Measurements from ENCODE around the gene PSME3. TPM values are rescaled to one million over a fixed set of nuclear protein-coding genes. Genes with fewer than 3 reads are reported as not detected.
A peak's percentile ranks its signal among the peaks of the same experiment; 100 is the strongest.
"Not testable (repeated sequence)": the region's sequence is repeated elsewhere in the genome, so short reads cannot be mapped to it uniquely, and the experiment has no call there.

The PSME3 gene
- total RNA-seq, 1 donor from 2014 or later = 22.6 TPM

DNA sequence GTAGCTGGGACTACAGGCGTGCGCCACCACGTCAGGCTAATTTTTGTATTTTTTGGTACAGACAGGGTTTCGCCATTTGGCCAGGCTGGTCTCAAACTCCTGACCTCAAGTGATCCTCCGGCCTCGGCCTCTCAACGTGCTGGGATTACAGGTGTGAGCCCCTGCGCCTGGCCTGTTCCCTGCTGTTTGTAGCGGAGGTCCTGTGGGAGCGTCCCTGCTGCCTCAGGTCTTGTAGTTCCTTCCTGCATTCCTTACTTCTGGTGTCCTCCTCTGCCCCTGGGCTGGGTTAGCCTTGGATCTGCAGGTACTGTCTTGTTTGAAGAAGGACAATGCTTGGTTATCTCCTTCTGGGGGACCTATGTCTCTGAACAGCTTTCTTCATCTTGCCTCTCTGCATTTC, 43.8 kb downstream of the PSME3 start:
- DNase-seq (ENCODE audit: low spot score) = no peak

DNA sequence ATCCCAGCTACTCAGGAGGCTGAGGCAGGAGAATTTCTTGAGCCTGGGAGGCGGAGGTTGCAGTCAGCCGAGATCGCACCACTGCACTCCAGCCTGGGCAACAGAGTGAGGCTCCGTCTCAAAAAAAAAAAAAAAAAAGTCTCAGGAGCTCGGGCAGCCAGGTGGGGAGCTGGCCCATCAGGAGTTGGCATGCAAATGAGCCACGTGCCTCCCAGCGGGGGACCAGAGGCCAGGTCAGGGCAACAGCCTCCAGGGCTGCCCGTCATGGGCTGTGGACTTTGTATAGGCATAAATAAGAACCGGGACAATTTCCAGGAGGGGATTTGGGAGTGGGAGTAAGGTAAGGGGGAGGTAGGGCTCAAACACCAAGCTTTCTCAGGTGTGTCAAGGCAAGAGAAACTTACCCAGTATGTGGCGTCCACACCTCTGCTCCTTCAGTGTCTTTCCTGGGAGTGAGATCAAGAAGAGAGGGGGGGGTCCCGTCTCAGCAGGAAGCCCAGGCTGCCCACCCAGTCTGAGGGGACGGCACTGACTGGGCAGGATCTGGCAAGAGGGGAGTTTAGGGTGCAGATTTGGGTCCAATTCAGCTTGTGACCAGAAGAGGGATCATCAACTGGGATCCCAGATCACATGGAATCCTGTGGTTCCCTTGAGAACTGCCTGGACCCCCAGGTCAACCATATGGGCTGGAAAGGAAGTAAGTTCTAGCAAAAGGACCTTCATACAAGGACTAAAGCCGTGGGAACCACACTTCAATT, 45.1 kb downstream of the PSME3 start:
- no peak for DNase-seq (ENCODE audit: low spot score)

DNA sequence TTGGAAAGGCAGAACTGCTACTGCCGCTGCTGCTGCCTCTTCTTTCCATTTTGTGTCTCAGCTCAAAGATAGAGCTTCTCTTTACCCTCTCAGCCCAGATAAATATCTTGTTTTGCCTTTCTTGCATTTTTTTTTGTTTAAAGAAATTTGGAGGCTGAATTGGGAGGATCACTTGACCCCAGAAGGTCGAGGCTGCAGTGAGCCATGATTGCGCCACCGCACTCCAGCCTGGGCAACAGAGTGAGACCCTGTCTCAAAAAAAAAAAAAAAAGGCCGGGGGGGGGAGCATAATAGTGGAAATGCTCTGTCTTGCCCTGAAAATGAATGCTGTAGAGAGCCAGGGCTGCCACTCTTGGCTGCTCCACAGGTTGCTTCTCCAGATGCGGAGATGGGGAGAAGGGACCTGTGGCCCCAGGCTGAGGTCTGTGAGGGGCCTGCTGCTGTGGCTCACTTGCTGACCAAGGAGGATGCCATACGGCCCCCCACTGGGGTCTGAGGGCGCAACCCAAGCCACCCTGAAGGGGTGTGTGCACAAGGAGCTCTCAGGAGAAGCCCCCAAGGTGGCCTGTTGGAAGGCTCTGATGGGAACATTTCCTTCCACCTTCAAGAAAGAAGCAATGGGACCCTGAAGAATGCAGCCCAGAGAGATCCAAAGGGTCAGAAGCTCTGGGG, 45.9 kb downstream of the PSME3 start:
- no peak for DNase-seq (ENCODE audit: low spot score)

DNA sequence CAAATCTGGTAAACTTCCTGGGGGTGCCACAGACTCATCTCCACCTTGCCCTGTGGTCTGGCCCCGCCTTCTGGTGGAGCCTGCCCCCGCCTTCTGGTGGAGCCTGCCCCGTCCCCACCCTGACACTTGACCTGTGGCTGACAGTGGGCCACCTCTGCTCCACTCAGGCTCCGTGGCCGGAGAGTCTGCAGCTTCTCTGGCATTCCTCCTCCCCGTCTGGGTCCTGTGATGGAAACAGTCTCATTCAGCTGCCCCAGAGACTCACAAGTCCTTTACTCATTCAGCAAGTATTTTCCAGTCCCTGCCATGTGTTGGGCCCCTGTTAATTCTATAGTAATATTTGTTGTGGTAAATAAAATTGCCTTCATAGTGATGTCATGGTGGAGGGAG, 46.4 kb downstream of the PSME3 start:
- no peak for DNase-seq (ENCODE audit: low spot score)

DNA sequence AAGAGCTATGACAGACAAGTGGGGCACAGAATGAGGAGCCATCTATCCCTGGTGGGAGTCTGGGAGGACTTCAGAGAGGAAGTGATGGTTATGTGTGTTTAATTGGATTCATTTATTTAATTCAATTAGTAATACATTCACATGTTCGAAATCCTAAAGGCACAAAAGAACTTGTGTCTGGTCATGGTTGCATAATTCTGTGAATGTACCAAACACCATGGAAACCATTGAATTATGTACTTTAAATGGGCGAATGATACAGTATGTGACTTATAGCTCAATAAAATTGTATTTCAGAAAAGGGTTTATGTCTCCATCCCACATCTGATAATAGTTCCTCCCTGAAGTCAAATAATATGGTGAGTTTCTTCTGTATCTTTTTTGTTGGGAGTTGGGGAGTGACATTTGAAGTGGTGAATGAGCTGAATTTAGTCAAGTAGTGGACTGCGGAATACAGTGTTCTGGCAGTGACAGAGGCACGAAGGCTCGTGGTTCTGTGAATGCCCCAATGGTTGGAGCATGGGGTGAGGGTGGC, 47.6 kb downstream of the PSME3 start:
- no peak for DNase-seq (ENCODE audit: low spot score)

DNA sequence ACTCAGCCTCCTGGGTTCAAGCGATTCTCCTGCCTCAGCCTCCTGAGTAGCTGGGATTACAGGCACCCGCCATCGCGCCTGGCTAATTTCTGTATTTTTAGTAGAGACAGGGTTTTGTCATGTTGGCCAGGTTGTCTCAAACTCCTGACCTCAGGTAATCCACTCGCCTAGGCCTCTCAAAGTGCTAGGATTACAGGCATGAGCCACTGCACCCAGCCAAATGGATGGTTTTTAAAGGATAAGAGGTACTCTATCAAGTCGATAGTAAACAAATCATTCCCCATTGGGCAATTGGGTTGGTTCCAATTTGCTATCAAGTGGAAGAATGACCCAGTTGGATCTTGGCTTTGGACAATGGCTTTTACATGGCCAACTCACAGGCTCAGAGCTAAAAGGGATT, 48.5 kb downstream of the PSME3 start:
- DNase-seq (ENCODE audit: low spot score) = not testable (repeated sequence)

DNA sequence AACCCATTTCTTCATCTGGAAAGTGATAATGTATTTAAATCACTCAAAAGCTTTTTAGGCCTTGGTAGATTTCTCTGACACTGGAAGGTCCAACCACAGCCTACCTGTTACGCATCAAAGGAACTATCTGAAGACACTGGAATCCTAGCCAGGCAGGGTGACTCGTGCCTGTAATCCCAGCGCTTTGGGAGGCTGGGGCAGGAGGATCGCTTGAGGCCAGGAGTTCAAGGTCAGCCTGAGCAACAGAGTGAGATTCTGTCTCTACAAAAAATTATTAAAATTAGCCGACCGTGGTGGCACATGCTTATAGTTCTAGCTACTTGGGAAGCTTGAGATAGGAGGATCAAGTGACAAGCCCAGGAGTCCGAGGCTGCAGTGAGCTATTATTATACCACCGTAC, 49.0 kb downstream of the PSME3 start:
- DNase-seq (ENCODE audit: low spot score) = no peak

DNA sequence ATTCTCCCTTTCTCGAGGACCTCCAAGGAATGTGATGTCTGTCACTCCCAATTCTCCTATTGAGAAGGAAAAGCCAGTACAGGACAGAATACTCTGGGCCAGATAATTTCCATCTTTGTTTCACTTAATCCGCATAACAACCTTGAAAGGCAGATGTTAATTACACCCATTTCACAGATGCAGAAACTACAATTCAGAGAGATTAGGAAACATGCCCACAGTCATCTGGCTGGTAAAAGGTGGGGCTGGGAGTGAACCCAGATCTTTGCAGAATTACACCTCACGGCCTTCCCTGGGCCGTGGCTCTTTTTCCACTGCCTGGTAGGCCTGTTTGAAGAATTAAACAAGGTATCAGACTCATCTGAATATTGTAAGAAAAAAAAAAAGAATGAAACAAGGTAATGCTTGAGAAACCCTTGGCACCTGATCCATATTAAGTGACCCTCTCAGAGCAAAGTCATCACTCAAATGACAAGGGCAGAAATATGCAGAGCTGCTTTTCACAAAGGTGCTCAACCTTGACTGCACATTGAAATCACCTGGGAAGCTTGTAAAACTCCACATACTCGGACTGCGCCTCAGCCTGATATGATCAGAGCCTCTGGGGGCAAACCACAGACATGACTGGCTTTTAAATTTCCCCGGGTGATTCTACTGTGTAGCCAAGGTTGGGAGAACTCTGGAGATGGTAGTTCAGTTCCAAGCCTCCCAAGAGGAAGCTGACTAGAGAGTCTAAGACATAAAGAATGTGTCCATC, 50.8 kb downstream of the PSME3 start:
- no peak for DNase-seq (ENCODE audit: low spot score)

DNA sequence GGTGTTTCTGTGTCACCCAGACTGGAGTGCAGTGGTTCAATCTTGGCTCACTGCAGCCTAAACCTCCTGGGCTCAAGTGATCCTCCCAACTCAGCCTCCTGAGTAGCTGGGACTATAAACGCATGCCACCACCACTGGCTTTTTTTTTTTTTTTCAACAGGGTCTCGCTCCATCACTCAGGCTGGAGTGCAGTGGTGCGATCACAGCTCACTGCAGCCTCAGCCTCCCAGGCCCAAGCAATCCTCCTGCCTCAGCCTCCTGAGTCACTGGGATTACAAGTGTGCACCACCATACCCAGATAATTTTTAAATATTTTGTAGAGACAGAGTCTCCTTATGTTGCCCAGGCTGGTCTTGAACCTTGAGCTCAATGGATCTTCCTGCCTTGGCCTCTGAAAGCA, 52.6 kb downstream of the PSME3 start:
- not testable (repeated sequence) for DNase-seq (ENCODE audit: low spot score)

DNA sequence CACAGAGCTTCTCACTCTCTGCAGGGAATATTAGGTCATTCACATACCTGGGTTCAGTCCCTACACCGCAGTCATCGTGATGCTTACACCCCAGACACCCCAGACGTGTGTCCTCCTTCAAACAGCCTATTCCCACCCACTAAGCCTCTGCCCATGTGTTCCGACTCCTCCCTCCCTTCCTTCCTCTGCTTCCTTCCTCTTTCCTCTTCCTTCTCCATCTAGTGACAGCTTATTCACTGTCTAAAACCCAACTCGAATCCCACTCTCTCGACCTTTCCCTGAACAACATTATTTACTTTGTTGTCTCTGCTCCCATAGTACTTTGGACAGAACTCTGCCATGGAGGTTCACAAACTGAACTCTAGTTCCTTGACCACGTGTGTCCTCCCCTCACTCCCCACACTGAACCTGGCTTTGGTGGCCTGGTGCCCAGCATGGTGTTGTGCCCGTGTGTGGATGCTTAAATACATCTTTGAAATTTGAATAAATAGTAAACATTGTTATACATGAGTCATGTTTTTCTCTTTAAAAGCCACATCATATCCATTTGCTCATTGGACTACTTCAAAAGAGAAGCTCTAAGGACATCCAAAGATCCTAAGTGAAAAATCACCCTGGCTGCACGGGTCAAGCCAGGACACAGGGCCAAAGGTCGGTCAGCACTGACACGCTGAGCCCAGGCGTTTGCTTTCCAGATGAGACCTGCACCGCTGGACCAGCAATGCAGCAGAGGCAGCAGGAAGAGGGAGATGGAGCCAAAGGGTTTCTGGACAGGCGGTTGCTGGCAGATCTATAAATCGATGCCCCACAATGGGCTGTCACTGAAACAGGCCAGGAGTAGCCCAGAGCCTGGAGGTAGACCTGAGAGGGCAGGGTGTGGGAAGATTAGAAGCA, 53.3 kb downstream of the PSME3 start:
- DNase-seq (ENCODE audit: low spot score) = no peak

DNA sequence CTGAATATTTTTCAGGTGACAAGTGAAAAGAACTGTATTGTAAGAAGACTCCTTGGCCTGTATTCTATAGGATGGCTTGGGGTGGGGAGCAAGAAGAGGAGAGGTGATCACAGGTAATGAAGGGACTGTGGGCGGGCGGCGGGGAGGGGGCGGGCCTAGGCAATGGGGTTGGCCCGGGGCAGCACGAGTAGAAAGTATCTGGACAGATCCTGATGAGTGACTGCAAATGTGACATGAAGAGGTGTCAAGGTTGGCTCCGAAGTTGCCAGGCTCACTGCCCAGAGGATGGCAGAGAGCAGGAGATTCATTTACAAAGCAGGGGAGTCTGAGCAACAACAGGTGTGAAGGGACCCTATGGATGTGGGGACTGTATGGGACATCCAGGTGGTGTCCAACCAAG, 56.6 kb downstream of the PSME3 start:
- no peak for DNase-seq (ENCODE audit: low spot score)

DNA sequence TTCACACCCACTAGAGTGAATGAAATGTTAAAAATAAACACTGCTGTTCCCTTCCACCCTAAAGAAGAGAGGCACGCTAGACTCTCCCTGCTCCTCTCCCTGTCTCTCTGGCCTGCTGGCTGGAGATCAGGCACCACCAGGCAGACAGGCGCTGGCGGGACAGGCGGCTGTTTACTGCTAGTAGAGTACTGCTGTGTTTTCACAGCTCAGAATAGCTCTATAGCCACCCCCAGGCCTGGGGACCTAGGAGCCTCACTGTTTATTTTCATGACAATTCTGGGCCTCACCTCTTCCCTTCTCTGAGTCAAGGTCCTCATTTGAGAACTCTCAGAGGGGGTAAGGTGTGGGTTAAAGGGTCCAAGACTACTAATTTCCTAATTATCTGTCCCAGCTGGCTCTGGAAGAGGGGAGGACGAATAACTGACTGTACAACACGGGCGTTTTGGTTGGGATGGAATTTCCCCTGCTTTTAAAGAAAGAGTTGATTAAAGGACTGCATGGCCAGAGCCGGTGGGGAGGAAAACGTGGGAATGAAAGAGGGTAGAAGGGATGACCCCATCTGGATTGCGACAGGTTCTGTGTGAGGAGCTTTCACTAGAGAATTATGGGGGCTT, 58.4 kb downstream of the PSME3 start:
- DNase-seq (ENCODE audit: low spot score) = peak; percentile 43

DNA sequence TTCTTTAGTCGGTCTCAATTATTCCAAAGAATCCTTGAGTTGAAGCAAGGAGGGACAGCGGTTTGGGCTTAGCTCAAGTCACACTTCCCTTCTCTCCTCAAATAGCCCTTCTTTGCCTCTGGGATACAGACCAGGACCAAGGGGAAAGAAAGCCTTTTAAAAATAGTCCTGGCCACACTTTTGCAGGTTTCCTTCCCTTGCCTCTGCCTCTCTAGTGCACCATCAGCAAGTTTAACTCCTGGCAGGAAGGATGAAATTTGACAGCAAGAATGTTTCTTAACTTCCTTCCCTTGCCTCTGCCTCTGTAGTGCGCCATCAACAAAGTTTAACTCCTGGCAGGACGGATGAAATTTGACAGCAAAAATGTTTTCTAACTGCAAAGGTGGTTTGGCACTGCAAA, 60.2 kb downstream of the PSME3 start:
- DNase-seq (ENCODE audit: low spot score) = peak; percentile 41

Other genes with a start within 250 kb of the PSME3 start
- gene RETREG3, start 224.0 kb upstream of the PSME3 start, total RNA-seq (ENCODE audit: insufficient read depth, low replicate concordance) = 62.4 TPM
- 23.8 TPM for gene TUBG1, start 223.7 kb upstream of the PSME3 start, total RNA-seq (ENCODE audit: insufficient read depth, low replicate concordance)
- gene TUBG2, start 174.1 kb upstream of the PSME3 start, total RNA-seq (ENCODE audit: insufficient read depth, low replicate concordance) = 21.4 TPM
- gene PLEKHH3, start 156.4 kb upstream of the PSME3 start, total RNA-seq (ENCODE audit: insufficient read depth, low replicate concordance) = 11.3 TPM
- gene CCR10, start 151.6 kb upstream of the PSME3 start, total RNA-seq (ENCODE audit: insufficient read depth, low replicate concordance) = 6.5 TPM
- gene CNTNAP1, start 150.9 kb upstream of the PSME3 start, total RNA-seq (ENCODE audit: insufficient read depth, low replicate concordance) = 5.1 TPM
- 43.6 TPM for gene EZH1, start 88.4 kb upstream of the PSME3 start, total RNA-seq (ENCODE audit: insufficient read depth, low replicate concordance)
- 0.96 TPM for gene RAMP2, start 72.2 kb upstream of the PSME3 start, total RNA-seq (ENCODE audit: insufficient read depth, low replicate concordance)
- 33.2 TPM for gene VPS25, start 59.9 kb upstream of the PSME3 start, total RNA-seq (ENCODE audit: insufficient read depth, low replicate concordance)
- gene WNK4, start 52.8 kb upstream of the PSME3 start, total RNA-seq (ENCODE audit: insufficient read depth, low replicate concordance) = not detected
- gene COA3, start 34.7 kb upstream of the PSME3 start, total RNA-seq (ENCODE audit: insufficient read depth, low replicate concordance) = 47.2 TPM
- 0.96 TPM for gene CNTD1, start 34.5 kb upstream of the PSME3 start, total RNA-seq (ENCODE audit: insufficient read depth, low replicate concordance)
- 142 TPM for gene BECN1, start 9.1 kb upstream of the PSME3 start, total RNA-seq (ENCODE audit: insufficient read depth, low replicate concordance)
- gene AOC2, start 11.2 kb downstream of the PSME3 start, total RNA-seq (ENCODE audit: insufficient read depth, low replicate concordance) = 1.4 TPM
- gene AOC3, start 17.8 kb downstream of the PSME3 start, total RNA-seq (ENCODE audit: insufficient read depth, low replicate concordance) = 89.1 TPM
- not detected for gene G6PC1, start 67.4 kb downstream of the PSME3 start, total RNA-seq (ENCODE audit: insufficient read depth, low replicate concordance)
- gene AARSD1, start 131.1 kb downstream of the PSME3 start, total RNA-seq (ENCODE audit: insufficient read depth, low replicate concordance) = 38.3 TPM
- 10.4 TPM for gene PTGES3L, start 146.7 kb downstream of the PSME3 start, total RNA-seq (ENCODE audit: insufficient read depth, low replicate concordance)
- gene RUNDC1, start 147.2 kb downstream of the PSME3 start, total RNA-seq (ENCODE audit: insufficient read depth, low replicate concordance) = 17.8 TPM
- 1,521 TPM for gene RPL27, start 165.0 kb downstream of the PSME3 start, total RNA-seq (ENCODE audit: insufficient read depth, low replicate concordance)
- gene IFI35, start 173.4 kb downstream of the PSME3 start, total RNA-seq (ENCODE audit: insufficient read depth, low replicate concordance) = 1.4 TPM
- gene VAT1, start 189.0 kb downstream of the PSME3 start, total RNA-seq (ENCODE audit: insufficient read depth, low replicate concordance) = 38.8 TPM
- gene RND2, start 191.8 kb downstream of the PSME3 start, total RNA-seq (ENCODE audit: insufficient read depth, low replicate concordance) = 0.72 TPM